ENCODE measurements around the gene NUDT22. TPM values are rescaled to one million over a fixed set of nuclear protein-coding genes. Genes with fewer than 3 reads are reported as not detected.

NUDT22 gene
- total RNA-seq, 1 donor from 2014 or later: 40.7 TPM

DNA sequence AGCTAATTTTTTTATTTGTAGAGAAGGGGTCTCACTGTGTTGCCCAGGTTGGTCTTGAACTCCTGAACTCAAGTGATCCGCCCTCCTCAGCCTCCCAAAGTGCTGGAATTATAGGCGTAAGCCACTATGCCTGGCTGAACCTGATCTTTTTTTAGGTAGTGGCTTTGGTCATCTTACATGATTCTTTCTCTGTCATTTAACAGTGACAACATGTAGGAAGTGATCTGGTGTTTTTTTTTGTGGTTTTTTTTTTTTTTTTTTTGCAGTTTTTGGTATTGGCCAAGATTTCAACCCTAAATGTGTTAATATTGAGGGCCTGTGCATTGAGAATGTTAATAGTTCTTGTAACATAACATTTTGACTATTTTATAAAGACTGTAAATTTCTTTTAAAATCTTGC lies 27.6 kb upstream of the NUDT22 start:
- H3K4me1 ChIP-seq (ENCODE audit: insufficient read depth, low read length): no peaks in the 10 kb centered on the region
- H3K27ac ChIP-seq (ENCODE audit: low read depth, low read length): no peak overlapping the region
- Mint-ChIP-seq H3K4me3 (ENCODE audit: unreplicated experiment) (peak overlapping the region; percentile 20), H3K27ac (ENCODE audit: unreplicated experiment) (no peak overlapping the region), H3K27me3 (ENCODE audit: low read depth, unreplicated experiment) (no peaks in the 10 kb centered on the region), H3K9me3 (ENCODE audit: unreplicated experiment) (no peaks in the 10 kb centered on the region), H3K4me1 (ENCODE audit: low read depth, unreplicated experiment) (peaks cover 14% of the 10 kb centered on the region), H3K36me3 (ENCODE audit: low read depth, unreplicated experiment) (peaks cover 28% of the 10 kb centered on the region)
- DNase-seq (ENCODE audit: low read depth) (no peak), FAIRE-seq (no peak)
- H3K4me2 ChIP-seq (ENCODE audit: low read length): no peak overlapping the region
- H2AFZ ChIP-seq (ENCODE audit: low read depth, low read length): no peak overlapping the region
- TF ChIP-seq, protein P1, sequence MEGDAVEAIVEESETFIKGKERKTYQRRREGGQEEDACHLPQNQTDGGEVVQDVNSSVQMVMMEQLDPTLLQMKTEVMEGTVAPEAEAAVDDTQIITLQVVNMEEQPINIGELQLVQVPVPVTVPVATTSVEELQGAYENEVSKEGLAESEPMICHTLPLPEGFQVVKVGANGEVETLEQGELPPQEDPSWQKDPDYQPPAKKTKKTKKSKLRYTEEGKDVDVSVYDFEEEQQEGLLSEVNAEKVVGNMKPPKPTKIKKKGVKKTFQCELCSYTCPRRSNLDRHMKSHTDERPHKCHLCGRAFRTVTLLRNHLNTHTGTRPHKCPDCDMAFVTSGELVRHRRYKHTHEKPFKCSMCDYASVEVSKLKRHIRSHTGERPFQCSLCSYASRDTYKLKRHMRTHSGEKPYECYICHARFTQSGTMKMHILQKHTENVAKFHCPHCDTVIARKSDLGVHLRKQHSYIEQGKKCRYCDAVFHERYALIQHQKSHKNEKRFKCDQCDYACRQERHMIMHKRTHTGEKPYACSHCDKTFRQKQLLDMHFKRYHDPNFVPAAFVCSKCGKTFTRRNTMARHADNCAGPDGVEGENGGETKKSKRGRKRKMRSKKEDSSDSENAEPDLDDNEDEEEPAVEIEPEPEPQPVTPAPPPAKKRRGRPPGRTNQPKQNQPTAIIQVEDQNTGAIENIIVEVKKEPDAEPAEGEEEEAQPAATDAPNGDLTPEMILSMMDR (IDR thresholded peaks at IDR 0.05; ENCODE audit: insufficient read depth, low read depth, low read length): no peak
- no peak for TF ChIP-seq EZH2 (IDR thresholded peaks at IDR 0.05; ENCODE audit: insufficient read depth, low read length)
- peaks cover 12% of the 10 kb centered on the region for H3K79me2 ChIP-seq (ENCODE audit: insufficient read depth, low read length)
- no peak overlapping the region for H3K4me3 ChIP-seq (ENCODE audit: insufficient read depth, low read depth, low read length)
- peaks cover 46% of the 10 kb centered on the region for H4K20me1 ChIP-seq (ENCODE audit: insufficient read depth, low read length)
- H3K27me3 ChIP-seq (ENCODE audit: insufficient read depth, low read length): no peaks in the 10 kb centered on the region
- no peak overlapping the region for H3K9ac ChIP-seq (ENCODE audit: low read length)
- H3K9me3 ChIP-seq (ENCODE audit: insufficient read depth, low read depth, low read length): no peaks in the 10 kb centered on the region
- peaks cover 73% of the 10 kb centered on the region for H3K36me3 ChIP-seq (ENCODE audit: insufficient read depth, low read length)

DNA sequence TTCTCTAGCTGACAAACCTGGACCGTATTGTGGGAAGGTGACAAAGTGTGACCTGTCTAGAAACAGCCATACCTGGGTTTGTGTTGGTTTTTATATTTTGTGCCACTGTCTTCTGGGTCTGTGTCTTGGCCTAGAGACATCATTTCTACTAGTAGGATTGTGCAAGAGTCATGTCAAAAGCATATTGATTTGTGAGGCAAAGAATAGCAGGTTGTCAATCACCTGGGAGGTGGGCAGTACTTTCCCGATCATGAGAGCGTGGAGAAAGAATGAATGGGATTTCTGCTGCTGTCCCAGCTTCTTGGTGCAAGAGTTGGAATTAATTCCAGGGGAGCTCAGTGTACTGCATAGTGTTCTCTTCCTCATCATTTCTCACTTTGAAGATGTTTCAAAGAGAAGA lies 24.5 kb upstream of the NUDT22 start:
- H3K9ac ChIP-seq (ENCODE audit: low read length): no peak overlapping the region
- no peaks in the 10 kb centered on the region for H3K9me3 ChIP-seq (ENCODE audit: insufficient read depth, low read depth, low read length)
- Mint-ChIP-seq H3K36me3 (ENCODE audit: low read depth, unreplicated experiment) (peaks cover 29% of the 10 kb centered on the region), H3K9me3 (ENCODE audit: unreplicated experiment) (no peaks in the 10 kb centered on the region), H3K27me3 (ENCODE audit: low read depth, unreplicated experiment) (no peaks in the 10 kb centered on the region), H3K4me3 (ENCODE audit: unreplicated experiment) (no peak overlapping the region), H3K4me1 (ENCODE audit: low read depth, unreplicated experiment) (peaks cover 21% of the 10 kb centered on the region), H3K27ac (ENCODE audit: unreplicated experiment) (no peak overlapping the region)
- TF ChIP-seq EZH2 (IDR thresholded peaks at IDR 0.05; ENCODE audit: insufficient read depth, low read length): no peak
- TF ChIP-seq, protein P1 (IDR thresholded peaks at IDR 0.05; ENCODE audit: insufficient read depth, low read depth, low read length): no peak
- DNase-seq (ENCODE audit: low read depth): no peak
- no peaks in the 10 kb centered on the region for H3K79me2 ChIP-seq (ENCODE audit: insufficient read depth, low read length)
- H3K4me1 ChIP-seq (ENCODE audit: insufficient read depth, low read length): peaks cover 8% of the 10 kb centered on the region
- H3K36me3 ChIP-seq (ENCODE audit: insufficient read depth, low read length): peaks cover 58% of the 10 kb centered on the region
- H3K27ac ChIP-seq (ENCODE audit: low read depth, low read length): no peak overlapping the region
- H3K4me2 ChIP-seq (ENCODE audit: low read length): no peak overlapping the region
- peaks cover 43% of the 10 kb centered on the region for H4K20me1 ChIP-seq (ENCODE audit: insufficient read depth, low read length)
- no peak overlapping the region for H3K4me3 ChIP-seq (ENCODE audit: insufficient read depth, low read depth, low read length)
- FAIRE-seq: no peak
- no peaks in the 10 kb centered on the region for H3K27me3 ChIP-seq (ENCODE audit: insufficient read depth, low read length)
- no peak overlapping the region for H2AFZ ChIP-seq (ENCODE audit: low read depth, low read length)

DNA sequence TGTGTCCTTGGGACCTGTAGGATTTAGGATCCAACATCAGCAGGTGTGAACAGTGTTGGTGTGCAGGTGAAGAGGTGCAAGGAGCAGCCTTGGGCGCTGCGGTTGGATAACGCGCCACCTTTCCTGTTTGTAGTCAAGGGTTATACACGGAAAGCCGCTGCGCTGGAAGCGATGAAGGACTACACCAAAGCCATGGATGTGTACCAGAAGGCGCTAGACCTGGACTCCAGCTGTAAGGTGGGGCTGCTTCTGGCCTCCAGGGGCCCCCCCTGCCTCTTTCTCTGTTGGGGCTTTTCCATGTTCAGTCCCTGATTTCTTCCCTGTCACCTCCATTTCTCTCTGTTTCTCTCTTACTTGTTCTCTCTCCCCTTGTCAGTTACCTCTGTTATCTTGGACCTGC lies 23.1 kb upstream of the NUDT22 start:
- no peak overlapping the region for H3K27ac Mint-ChIP-seq (ENCODE audit: unreplicated experiment)
- TF ChIP-seq, protein P1 (IDR thresholded peaks at IDR 0.05; ENCODE audit: insufficient read depth, low read depth, low read length): no peak
- TF ChIP-seq EZH2 (IDR thresholded peaks at IDR 0.05; ENCODE audit: insufficient read depth, low read length): no peak
- H3K36me3 ChIP-seq (ENCODE audit: insufficient read depth, low read length): peaks cover 44% of the 10 kb centered on the region

More for the DNA sequence above, 23.1 kb upstream of the NUDT22 start:
- no peak overlapping the region for H3K27ac ChIP-seq (ENCODE audit: low read depth, low read length)
- H3K4me2 ChIP-seq (ENCODE audit: low read length): no peak overlapping the region
- H4K20me1 ChIP-seq (ENCODE audit: insufficient read depth, low read length): peaks cover 42% of the 10 kb centered on the region
- H3K9me3 ChIP-seq (ENCODE audit: insufficient read depth, low read depth, low read length): no peaks in the 10 kb centered on the region
- no peak overlapping the region for H2AFZ ChIP-seq (ENCODE audit: low read depth, low read length)
- no peaks in the 10 kb centered on the region for H3K79me2 ChIP-seq (ENCODE audit: insufficient read depth, low read length)
- H3K9ac ChIP-seq (ENCODE audit: low read length): no peak overlapping the region
- H3K36me3 Mint-ChIP-seq (ENCODE audit: low read depth, unreplicated experiment): peaks cover 20% of the 10 kb centered on the region
- no peak for FAIRE-seq
- peaks cover 20% of the 10 kb centered on the region for H3K4me1 ChIP-seq (ENCODE audit: insufficient read depth, low read length)
- DNase-seq (ENCODE audit: low read depth): no peak
- no peak overlapping the region for H3K4me3 ChIP-seq (ENCODE audit: insufficient read depth, low read depth, low read length)
- H3K9me3 Mint-ChIP-seq (ENCODE audit: unreplicated experiment): no peaks in the 10 kb centered on the region
- H3K27me3 Mint-ChIP-seq (ENCODE audit: low read depth, unreplicated experiment): no peaks in the 10 kb centered on the region
- no peak overlapping the region for H3K4me3 Mint-ChIP-seq (ENCODE audit: unreplicated experiment)
- H3K4me1 Mint-ChIP-seq (ENCODE audit: low read depth, unreplicated experiment): peaks cover 24% of the 10 kb centered on the region
- no peaks in the 10 kb centered on the region for H3K27me3 ChIP-seq (ENCODE audit: insufficient read depth, low read length)
